Cardiac muscle cell (in vitro differentiated cells and primary cell): ENCODE results near the gene INKA2. TPM values are rescaled to one million over a fixed set of nuclear protein-coding genes. Genes with fewer than 3 reads are reported as not detected.

Experiments
- DNase-seq, 2 donors: peaks; one replicate each; pipeline versions ENCODE4 v3.0.0 to v3.0.0-alpha.2; 2010 to 2017; ENCODE audit warnings: low read depth in 1 of 2, low spot score in 1 of 2
- H3K27ac ChIP-seq: fragments of 200-600 bp; sonication (generic); 2 replicates; pipeline ENCODE4 v1.5.1; 2016
- H3K27me3 ChIP-seq: fragments of 200-600 bp; sonication (generic); 2 replicates; pipeline ENCODE4 v1.6.0; 2016; ENCODE audit warnings: control low read depth
- H3K36me3 ChIP-seq: fragments of 200-600 bp; sonication (generic); 2 replicates; pipeline ENCODE4 v1.5.1; 2016; ENCODE audit warnings: control low read depth
- H3K4me1 ChIP-seq: fragments of 200-600 bp; sonication (generic); 2 replicates; pipeline ENCODE4 v1.8.1; 2017; ENCODE audit warnings: low read depth, mild to moderate bottlenecking, mixed run types
- H3K4me3 ChIP-seq: fragments of 200-600 bp; sonication (generic); 2 replicates; pipeline ENCODE4 v1.5.1; 2016; ENCODE audit warnings: mild to moderate bottlenecking
- H3K9me3 ChIP-seq: fragments of 200-600 bp; sonication (generic); 2 replicates; pipeline ENCODE4 v1.5.1; 2017; ENCODE audit warnings: low read depth, mild to moderate bottlenecking, control low read depth
- polyA plus RNA-seq: library from polyadenylated mRNA; unstranded; fragments of >200 nt; fragmentation: Nextera tagmentation; extraction: Ambion mirVana; gene quantifications from 2 replicates; pipeline ENCODE4 v1.2.1, GENCODE V29; 2016
- total RNA-seq: library from RNA; depleted of rRNA; stranded (reverse); fragments of >200 nt; gene quantifications from 2 replicates; pipeline ENCODE4 v1.2.3, GENCODE V29; 2016
- TF ChIP-seq, protein P1 (sequence below): IDR thresholded peaks from 2 replicates; pipeline ENCODE4 v1.5.1; 2012; ENCODE audit warnings: low read depth, mild to moderate bottlenecking, low read length

INKA2 gene
- total and polyA plus RNA-seq, 2 experiments from 2014 or later, result 7.2 to 7.5 TPM

DNA sequence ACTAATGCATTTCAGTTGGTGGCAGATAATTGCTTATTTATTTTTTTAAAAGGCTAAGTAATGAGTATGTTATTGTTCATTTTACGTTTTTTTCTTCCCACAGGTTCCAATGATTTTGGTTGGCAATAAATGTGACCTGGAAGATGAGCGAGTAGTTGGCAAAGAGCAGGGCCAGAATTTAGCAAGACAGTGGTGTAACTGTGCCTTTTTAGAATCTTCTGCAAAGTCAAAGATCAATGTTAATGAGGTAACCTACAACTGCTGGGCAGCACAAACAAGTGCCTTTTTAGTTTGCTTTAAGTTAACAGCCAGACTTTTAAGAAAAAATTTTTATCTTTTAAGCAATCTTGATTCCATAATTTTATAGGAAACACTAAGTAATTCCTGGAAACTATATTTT is 35.0 kb downstream of the INKA2 start:
- Histone ChIP-seq H3K36me3 (peaks cover 31% of the 10 kb centered on the region), H3K4me1 (peaks cover 6% of the 10 kb centered on the region)

DNA sequence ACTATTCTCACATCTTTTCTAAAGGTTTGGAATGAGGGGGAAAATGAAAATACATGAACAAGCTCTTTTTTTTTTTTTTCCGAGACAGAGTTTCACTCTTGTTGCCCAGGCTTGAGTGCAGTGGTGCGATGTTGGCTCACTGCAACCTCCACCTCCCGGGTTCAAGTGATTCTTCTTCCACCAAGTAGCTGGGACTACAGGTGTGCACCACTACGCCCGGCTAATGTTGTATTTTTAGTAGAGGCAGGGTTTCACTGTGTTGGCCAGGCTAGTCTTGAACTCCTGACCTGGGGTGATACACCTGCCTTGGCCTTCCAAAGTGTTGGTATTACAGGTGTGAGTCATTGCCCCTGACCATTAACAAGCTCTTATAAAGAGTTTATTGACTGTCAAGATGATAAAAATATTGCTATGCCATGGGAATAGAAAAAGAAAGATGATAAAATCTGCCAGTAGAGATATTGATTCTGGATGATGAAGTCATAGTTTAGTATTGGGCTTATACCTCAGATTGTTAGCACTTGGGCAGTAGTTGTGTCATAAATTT is 36.6 kb downstream of the INKA2 start:
- no peak overlapping the region for H3K4me3 ChIP-seq
- no peak for DNase-seq
- no peak overlapping the region for H3K27ac ChIP-seq
- H3K4me1 ChIP-seq, result peaks cover 16% of the 10 kb centered on the region
- no peaks in the 10 kb centered on the region for H3K9me3 ChIP-seq
- TF ChIP-seq, protein P1, sequence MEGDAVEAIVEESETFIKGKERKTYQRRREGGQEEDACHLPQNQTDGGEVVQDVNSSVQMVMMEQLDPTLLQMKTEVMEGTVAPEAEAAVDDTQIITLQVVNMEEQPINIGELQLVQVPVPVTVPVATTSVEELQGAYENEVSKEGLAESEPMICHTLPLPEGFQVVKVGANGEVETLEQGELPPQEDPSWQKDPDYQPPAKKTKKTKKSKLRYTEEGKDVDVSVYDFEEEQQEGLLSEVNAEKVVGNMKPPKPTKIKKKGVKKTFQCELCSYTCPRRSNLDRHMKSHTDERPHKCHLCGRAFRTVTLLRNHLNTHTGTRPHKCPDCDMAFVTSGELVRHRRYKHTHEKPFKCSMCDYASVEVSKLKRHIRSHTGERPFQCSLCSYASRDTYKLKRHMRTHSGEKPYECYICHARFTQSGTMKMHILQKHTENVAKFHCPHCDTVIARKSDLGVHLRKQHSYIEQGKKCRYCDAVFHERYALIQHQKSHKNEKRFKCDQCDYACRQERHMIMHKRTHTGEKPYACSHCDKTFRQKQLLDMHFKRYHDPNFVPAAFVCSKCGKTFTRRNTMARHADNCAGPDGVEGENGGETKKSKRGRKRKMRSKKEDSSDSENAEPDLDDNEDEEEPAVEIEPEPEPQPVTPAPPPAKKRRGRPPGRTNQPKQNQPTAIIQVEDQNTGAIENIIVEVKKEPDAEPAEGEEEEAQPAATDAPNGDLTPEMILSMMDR, result no peak
- H3K27me3 ChIP-seq, result no peaks in the 10 kb centered on the region
- H3K36me3 ChIP-seq, result peaks cover 23% of the 10 kb centered on the region

More for the DNA sequence above, 35.0 kb downstream of the INKA2 start:
- no peak for DNase-seq
- Histone ChIP-seq H3K27ac (peak overlapping the region; percentile 31), H3K27me3 (no peaks in the 10 kb centered on the region), H3K9me3 (no peaks in the 10 kb centered on the region), H3K4me3 (no peak overlapping the region)
- TF ChIP-seq, protein P1, result no peak

DNA sequence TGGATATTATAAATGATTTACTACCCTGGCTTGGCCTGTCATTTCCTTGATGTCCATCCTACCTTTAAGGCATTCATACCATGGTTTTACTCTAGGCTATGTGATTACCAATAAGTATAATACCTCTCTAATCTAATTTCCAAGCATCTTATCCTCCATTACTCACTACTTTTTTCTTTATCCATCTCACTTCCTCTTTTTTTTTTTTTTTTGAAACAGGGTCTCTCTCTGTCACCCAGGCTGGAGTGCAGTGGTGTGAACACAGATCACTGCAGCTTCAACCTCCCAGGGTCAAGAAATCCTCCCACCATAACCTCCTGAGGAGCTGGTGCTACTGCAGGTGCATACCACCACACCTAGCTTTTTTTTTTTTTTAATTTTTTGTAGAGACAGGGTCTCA is 39.9 kb downstream of the INKA2 start:
- no peak overlapping the region for H3K27ac ChIP-seq
- TF ChIP-seq, protein P1, result no peak
- no peaks in the 10 kb centered on the region for H3K27me3 ChIP-seq
- H3K4me1 ChIP-seq, result peaks cover 29% of the 10 kb centered on the region
- H3K9me3 ChIP-seq, result no peaks in the 10 kb centered on the region
- H3K4me3 ChIP-seq, result no peak overlapping the region
- no peak for DNase-seq
- H3K36me3 ChIP-seq, result peaks cover 21% of the 10 kb centered on the region

DNA sequence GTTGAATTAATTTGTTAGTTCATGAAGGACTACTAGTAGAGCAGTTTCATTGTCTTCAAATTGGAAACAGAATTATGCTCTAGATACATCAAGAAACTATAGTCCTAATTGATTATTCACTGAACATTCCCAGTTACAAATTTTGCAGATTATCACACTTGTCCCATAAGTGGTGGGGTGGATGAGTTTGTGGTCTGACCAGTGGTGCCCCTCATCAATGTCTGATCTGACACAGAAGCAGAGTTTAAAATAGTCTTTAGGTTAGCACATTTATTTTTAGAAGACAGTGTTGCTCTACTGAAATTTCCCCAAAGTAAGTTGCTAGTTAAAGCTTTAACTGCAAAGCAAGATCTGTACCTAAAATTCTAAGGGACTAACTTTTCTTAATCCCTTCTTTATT is 42.9 kb downstream of the INKA2 start:
- no peaks in the 10 kb centered on the region for H3K9me3 ChIP-seq
- peaks cover 29% of the 10 kb centered on the region for H3K4me1 ChIP-seq
- no peak for DNase-seq
- H3K4me3 ChIP-seq, result no peak overlapping the region
- peaks cover 15% of the 10 kb centered on the region for H3K36me3 ChIP-seq
- H3K27ac ChIP-seq, result peak overlapping the region; percentile 87
- no peaks in the 10 kb centered on the region for H3K27me3 ChIP-seq
- TF ChIP-seq, protein P1, result no peak

DNA sequence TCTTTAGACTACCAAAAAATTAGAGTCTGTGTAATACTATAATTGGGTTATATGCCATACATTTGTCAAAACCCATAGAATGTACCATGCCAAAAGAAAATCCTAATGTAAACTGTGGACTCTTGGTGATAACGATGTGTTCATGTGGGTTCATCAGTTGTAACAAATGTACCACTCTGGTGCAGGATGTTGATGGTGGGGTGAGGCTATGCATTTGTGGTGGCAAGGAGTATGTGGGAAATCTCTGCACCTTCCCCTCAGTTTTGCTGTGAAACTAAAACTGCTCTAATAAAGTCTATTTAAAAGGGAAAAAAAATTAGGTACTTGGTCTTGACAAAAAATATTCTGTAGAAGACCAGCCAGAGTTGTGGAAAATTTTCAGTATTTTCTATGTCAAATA is 43.4 kb downstream of the INKA2 start:
- TF ChIP-seq, protein P1, result no peak
- DNase-seq, result no peak
- Histone ChIP-seq H3K4me1 (peaks cover 29% of the 10 kb centered on the region), H3K9me3 (no peaks in the 10 kb centered on the region), H3K27me3 (no peaks in the 10 kb centered on the region), H3K4me3 (no peak overlapping the region), H3K36me3 (peaks cover 12% of the 10 kb centered on the region), H3K27ac (peak overlapping the region; percentile 87)
